ENCODE data around the gene ATP9B. TPM values are rescaled to one million over a fixed set of nuclear protein-coding genes. Genes with fewer than 3 reads are reported as not detected.

ATP9B gene
- total RNA-seq, 1 experiment from 2014 or later, result 44.4 TPM

DNA sequence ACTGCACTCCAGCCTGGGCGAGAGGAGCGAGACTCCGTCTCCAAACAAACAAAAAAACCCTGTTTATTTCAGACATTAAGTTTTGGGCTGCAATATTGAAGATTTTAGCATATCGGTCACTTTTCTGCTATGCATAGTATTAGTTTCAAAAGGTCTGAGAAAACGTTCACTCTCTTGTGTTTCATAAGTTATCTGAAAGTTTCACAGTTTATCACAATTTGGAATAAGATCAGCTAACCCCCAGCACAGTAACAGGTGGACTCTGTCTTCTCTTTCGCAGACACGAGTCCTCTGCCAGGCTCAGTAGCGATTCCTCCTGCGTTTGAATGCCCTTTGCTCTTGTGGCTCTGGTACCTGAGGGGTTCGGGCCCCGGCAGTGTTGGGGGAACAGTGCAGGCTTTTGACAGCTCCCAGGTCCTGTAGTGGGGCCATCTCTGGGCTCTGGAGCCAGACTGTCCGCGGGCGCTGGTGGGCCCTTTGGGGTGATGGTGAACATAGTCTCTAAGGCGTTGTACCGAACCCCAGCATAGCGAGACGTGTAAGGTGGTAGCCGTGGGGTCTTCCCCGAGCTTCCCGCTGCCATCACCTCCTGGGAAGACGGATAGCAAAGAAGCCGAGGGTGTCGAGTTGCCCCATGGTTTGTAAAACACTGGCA is 347.0 kb downstream of the ATP9B start:
- H3K9me3 ChIP-seq (ENCODE audit: control insufficient read depth, insufficient read depth, low read depth, low read length), result no peaks in the 10 kb centered on the region
- in situ Hi-C loops (cut with HindIII; ENCODE audit: low pct_unique_long_range_greater_than_20kb, low sequenced_read_pairs), result no loop called here
- TF ChIP-seq SIN3A (IDR thresholded peaks at IDR 0.05; ENCODE audit: borderline replicate concordance, insufficient read depth, low read depth, low read length) (no peak), CTCF (IDR thresholded peaks at IDR 0.05) (no peak)
- TF ChIP-seq, protein P1, sequence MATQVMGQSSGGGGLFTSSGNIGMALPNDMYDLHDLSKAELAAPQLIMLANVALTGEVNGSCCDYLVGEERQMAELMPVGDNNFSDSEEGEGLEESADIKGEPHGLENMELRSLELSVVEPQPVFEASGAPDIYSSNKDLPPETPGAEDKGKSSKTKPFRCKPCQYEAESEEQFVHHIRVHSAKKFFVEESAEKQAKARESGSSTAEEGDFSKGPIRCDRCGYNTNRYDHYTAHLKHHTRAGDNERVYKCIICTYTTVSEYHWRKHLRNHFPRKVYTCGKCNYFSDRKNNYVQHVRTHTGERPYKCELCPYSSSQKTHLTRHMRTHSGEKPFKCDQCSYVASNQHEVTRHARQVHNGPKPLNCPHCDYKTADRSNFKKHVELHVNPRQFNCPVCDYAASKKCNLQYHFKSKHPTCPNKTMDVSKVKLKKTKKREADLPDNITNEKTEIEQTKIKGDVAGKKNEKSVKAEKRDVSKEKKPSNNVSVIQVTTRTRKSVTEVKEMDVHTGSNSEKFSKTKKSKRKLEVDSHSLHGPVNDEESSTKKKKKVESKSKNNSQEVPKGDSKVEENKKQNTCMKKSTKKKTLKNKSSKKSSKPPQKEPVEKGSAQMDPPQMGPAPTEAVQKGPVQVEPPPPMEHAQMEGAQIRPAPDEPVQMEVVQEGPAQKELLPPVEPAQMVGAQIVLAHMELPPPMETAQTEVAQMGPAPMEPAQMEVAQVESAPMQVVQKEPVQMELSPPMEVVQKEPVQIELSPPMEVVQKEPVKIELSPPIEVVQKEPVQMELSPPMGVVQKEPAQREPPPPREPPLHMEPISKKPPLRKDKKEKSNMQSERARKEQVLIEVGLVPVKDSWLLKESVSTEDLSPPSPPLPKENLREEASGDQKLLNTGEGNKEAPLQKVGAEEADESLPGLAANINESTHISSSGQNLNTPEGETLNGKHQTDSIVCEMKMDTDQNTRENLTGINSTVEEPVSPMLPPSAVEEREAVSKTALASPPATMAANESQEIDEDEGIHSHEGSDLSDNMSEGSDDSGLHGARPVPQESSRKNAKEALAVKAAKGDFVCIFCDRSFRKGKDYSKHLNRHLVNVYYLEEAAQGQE (IDR thresholded peaks at IDR 0.05; ENCODE audit: insufficient read depth in 1 of 2, low read depth in 2 of 2, low read length in 1 of 2), result no peak
- intact Hi-C loops (cut with micrococcal nuclease; ENCODE audit: unreplicated experiment), result no loop called here
- ChIA-PET CTCF (no interaction called here), POLR2A (no interaction called here)
- no TSS peak for BruUV-seq (replicated peaks)
- no peak overlapping the region for H3K27ac ChIP-seq (ENCODE audit: low read length)
- no peaks in the 10 kb centered on the region for H3K4me1 ChIP-seq (ENCODE audit: control insufficient read depth, insufficient read depth, low read length)
- no peak overlapping the region for H3K4me3 ChIP-seq (ENCODE audit: low read depth in 2 of 2, low read length in 2 of 2)
- no peaks in the 10 kb centered on the region for H3K27me3 ChIP-seq (ENCODE audit: control insufficient read depth, insufficient read depth, low read length)
- ATAC-seq (no peak), DNase-seq (ENCODE audit: low read depth, low spot score) (no peak)
- no peaks in the 10 kb centered on the region for H3K36me3 ChIP-seq (ENCODE audit: control insufficient read depth, insufficient read depth, low read length)

DNA sequence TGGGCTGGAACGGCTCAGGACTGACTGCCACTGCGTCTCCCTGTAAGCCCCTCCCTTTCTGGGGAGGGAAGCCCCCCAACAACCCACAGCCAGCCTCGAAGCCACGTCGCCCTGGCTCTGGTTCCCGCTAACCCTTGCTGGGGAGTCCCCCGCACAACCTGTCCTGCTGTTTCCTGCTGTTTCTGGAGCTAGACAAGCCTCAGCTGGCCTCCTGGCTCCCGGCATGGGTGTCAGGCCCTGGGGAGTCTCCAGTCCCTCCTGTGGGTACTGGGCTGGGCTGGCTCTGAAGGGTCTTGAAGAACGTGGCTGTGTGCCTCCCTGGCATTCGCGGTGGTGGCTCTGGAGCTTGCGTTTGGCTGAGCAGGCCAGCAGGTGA is 347.5 kb downstream of the ATP9B start:
- no peak for ATAC-seq

More for the DNA sequence above, 347.5 kb downstream of the ATP9B start:
- H3K4me1 ChIP-seq (ENCODE audit: control insufficient read depth, insufficient read depth, low read length), result no peaks in the 10 kb centered on the region
- intact Hi-C loops (cut with micrococcal nuclease; ENCODE audit: unreplicated experiment) (no loop called here), in situ Hi-C loops (cut with HindIII; ENCODE audit: low pct_unique_long_range_greater_than_20kb, low sequenced_read_pairs) (no loop called here)
- H3K27me3 ChIP-seq (ENCODE audit: control insufficient read depth, insufficient read depth, low read length), result no peaks in the 10 kb centered on the region
- no peaks in the 10 kb centered on the region for H3K9me3 ChIP-seq (ENCODE audit: control insufficient read depth, insufficient read depth, low read depth, low read length)
- no peak overlapping the region for H3K4me3 ChIP-seq (ENCODE audit: low read depth in 2 of 2, low read length in 2 of 2)
- no peak overlapping the region for H3K27ac ChIP-seq (ENCODE audit: low read length)
- H3K36me3 ChIP-seq (ENCODE audit: control insufficient read depth, insufficient read depth, low read length), result no peaks in the 10 kb centered on the region
- no peak for TF ChIP-seq CTCF (IDR thresholded peaks at IDR 0.05)
- TF ChIP-seq, protein P1 (IDR thresholded peaks at IDR 0.05; ENCODE audit: insufficient read depth in 1 of 2, low read depth in 2 of 2, low read length in 1 of 2), result no peak
- TF ChIP-seq TCF7L2 (IDR thresholded peaks at IDR 0.05; ENCODE audit: low read depth, low read length), result no peak
- TF ChIP-seq SIN3A (IDR thresholded peaks at IDR 0.05; ENCODE audit: borderline replicate concordance, insufficient read depth, low read depth, low read length), result no peak
- no peak for TF ChIP-seq POLR2AphosphoS5 (IDR thresholded peaks at IDR 0.05; ENCODE audit: low read depth, low read length)
- ChIA-PET CTCF (no interaction called here), POLR2A (no interaction called here)
- no TSS peak for BruUV-seq (replicated peaks)
- DNase-seq (ENCODE audit: low read depth, low spot score), result no peak

Measured in Panc1 (cell line).